Measurements from ENCODE around the gene NMB. TPM values are rescaled to one million over a fixed set of nuclear protein-coding genes. Genes with fewer than 3 reads are reported as not detected.
A peak's percentile ranks its signal among the peaks of the same experiment; 100 is the strongest.

NMB gene
- total and polyA plus RNA-seq, 2 donors from 2014 or later: 11.8 to 19.7 TPM

DNA sequence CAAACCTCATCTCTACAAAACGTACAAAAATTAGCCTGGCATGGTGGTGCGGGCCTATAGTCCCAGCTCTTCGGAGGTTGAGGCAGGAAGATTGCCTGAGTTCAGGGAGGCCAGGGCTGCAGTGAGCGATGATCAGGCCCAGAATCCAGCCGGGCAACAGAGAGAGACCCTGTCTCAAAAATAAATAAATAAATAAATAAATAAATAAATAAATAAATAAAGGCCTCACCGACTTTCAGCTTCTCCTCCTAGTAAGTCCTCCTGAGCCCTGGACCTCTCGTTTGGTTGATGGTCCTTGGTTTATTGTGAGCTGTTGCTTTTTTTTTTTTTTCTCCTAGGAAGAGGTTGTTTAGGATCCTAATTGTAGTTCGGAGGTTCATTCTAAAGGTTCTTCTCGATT lies 29.0 kb downstream of the NMB start:
- TF ChIP-seq, protein P1, sequence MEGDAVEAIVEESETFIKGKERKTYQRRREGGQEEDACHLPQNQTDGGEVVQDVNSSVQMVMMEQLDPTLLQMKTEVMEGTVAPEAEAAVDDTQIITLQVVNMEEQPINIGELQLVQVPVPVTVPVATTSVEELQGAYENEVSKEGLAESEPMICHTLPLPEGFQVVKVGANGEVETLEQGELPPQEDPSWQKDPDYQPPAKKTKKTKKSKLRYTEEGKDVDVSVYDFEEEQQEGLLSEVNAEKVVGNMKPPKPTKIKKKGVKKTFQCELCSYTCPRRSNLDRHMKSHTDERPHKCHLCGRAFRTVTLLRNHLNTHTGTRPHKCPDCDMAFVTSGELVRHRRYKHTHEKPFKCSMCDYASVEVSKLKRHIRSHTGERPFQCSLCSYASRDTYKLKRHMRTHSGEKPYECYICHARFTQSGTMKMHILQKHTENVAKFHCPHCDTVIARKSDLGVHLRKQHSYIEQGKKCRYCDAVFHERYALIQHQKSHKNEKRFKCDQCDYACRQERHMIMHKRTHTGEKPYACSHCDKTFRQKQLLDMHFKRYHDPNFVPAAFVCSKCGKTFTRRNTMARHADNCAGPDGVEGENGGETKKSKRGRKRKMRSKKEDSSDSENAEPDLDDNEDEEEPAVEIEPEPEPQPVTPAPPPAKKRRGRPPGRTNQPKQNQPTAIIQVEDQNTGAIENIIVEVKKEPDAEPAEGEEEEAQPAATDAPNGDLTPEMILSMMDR (IDR thresholded peaks at IDR 0.05; ENCODE audit: borderline replicate concordance, extremely low read depth, insufficient read depth): no peak
- intact Hi-C loops (cut with DNase I): no loop called here
- Histone ChIP-seq H3K36me3 (ENCODE audit: control insufficient read depth in 2 of 3, insufficient read depth in 3 of 3, low read length in 3 of 3) (peaks cover 0 to 3% (median 0%) of the 10 kb centered on the region in 3 donors), H3K9ac (ENCODE audit: low read length in 3 of 3) (no peak overlapping the region), H3K27ac (ENCODE audit: low read depth in 2 of 2, low read length in 2 of 2) (no peak overlapping the region), H3K27me3 (ENCODE audit: control insufficient read depth, insufficient read depth, low read length) (no peaks in the 10 kb centered on the region), H3K9me3 (ENCODE audit: control insufficient read depth in 2 of 3, insufficient read depth in 1 of 3, low read length in 3 of 3) (no peaks in the 10 kb centered on the region), H3K4me1 (ENCODE audit: control insufficient read depth in 2 of 3, insufficient read depth in 2 of 3, low read depth in 1 of 3, low read length in 3 of 3) (peaks cover 0 to 13% (median 4%) of the 10 kb centered on the region in 3 donors), H3K4me3 (ENCODE audit: low read length in 3 of 3) (no peak overlapping the region)
- DNase-seq: no peak
- no peak for FAIRE-seq

DNA sequence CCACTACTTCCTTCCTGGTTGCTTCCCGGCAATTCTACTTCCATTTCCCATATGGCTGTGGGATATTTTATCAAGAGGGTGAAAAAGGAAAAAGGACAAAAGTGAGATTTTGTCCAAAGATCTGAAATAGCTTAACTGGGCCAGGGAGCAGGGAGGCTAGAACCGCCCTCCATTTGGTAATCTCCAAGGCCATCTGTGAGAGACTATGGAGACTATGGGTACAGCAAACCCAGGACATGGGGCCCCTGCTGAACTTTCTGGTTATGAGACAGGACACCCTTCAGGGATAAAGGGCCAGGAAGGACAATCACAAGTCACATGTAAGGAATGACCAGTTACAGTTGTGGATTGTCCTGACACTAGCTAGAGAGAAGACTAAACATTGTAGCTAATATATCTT lies 32.9 kb downstream of the NMB start:
- Histone ChIP-seq H3K9ac (ENCODE audit: low read length in 3 of 3) (no peak overlapping the region), H3K4me3 (ENCODE audit: low read length in 3 of 3) (no peak overlapping the region), H3K27me3 (ENCODE audit: control insufficient read depth, insufficient read depth, low read length) (no peaks in the 10 kb centered on the region), H3K9me3 (ENCODE audit: control insufficient read depth in 2 of 3, insufficient read depth in 1 of 3, low read length in 3 of 3) (peaks cover 0 to 17% (median 0%) of the 10 kb centered on the region in 3 donors), H3K4me1 (ENCODE audit: control insufficient read depth in 2 of 3, insufficient read depth in 2 of 3, low read depth in 1 of 3, low read length in 3 of 3) (no peaks in the 10 kb centered on the region), H3K27ac (ENCODE audit: low read depth in 2 of 2, low read length in 2 of 2) (no peak overlapping the region), H3K36me3 (ENCODE audit: control insufficient read depth in 2 of 3, insufficient read depth in 3 of 3, low read length in 3 of 3) (peaks cover 13 to 26% (median 17%) of the 10 kb centered on the region in 3 donors)
- TF ChIP-seq, protein P1 (IDR thresholded peaks at IDR 0.05; ENCODE audit: borderline replicate concordance, extremely low read depth, insufficient read depth): no peak
- FAIRE-seq (no peak), DNase-seq (peak in 1 of 5 donors; percentile 0)
- intact Hi-C loops (cut with DNase I): no loop called here

DNA sequence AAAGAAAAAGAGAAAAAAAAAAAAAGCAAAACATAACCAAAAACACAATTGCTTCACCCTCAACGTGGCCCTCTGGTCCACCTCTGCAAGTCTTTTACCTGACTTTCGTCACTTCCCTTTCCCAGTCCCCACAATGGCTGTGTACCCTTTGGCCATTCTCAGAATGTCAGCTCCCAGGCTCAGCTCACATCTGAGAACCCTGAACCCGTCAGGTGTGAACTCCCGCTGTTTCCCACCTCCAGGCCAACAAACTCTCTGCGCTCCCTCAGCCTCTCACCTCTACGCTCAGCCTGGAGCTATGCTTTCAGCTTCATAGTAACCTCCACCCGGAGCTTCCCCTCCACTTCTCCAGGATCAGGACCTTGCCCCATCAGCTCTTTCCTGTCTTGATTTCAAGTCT lies 33.6 kb downstream of the NMB start:
- TF ChIP-seq, protein P1 (IDR thresholded peaks at IDR 0.05; ENCODE audit: borderline replicate concordance, extremely low read depth, insufficient read depth): no peak
- Histone ChIP-seq H3K9ac (ENCODE audit: low read length in 3 of 3) (no peak overlapping the region), H3K27ac (ENCODE audit: low read depth in 2 of 2, low read length in 2 of 2) (no peak overlapping the region), H3K36me3 (ENCODE audit: control insufficient read depth in 2 of 3, insufficient read depth in 3 of 3, low read length in 3 of 3) (peaks cover 13 to 26% (median 17%) of the 10 kb centered on the region in 3 donors), H3K4me1 (ENCODE audit: control insufficient read depth in 2 of 3, insufficient read depth in 2 of 3, low read depth in 1 of 3, low read length in 3 of 3) (no peaks in the 10 kb centered on the region), H3K4me3 (ENCODE audit: low read length in 3 of 3) (no peak overlapping the region), H3K9me3 (ENCODE audit: control insufficient read depth in 2 of 3, insufficient read depth in 1 of 3, low read length in 3 of 3) (peaks cover 0 to 17% (median 0%) of the 10 kb centered on the region in 3 donors), H3K27me3 (ENCODE audit: control insufficient read depth, insufficient read depth, low read length) (no peaks in the 10 kb centered on the region)
- no peak for FAIRE-seq
- intact Hi-C loops (cut with DNase I): no loop called here
- no peak for DNase-seq

Data from kidney (tissue), 14 donors.